ENCODE data around the gene PTGES2.
"Not testable (repeated sequence)": the region's sequence is repeated elsewhere in the genome, so short reads cannot be mapped to it uniquely, and the experiment has no call there.

The PTGES2 gene

DNA sequence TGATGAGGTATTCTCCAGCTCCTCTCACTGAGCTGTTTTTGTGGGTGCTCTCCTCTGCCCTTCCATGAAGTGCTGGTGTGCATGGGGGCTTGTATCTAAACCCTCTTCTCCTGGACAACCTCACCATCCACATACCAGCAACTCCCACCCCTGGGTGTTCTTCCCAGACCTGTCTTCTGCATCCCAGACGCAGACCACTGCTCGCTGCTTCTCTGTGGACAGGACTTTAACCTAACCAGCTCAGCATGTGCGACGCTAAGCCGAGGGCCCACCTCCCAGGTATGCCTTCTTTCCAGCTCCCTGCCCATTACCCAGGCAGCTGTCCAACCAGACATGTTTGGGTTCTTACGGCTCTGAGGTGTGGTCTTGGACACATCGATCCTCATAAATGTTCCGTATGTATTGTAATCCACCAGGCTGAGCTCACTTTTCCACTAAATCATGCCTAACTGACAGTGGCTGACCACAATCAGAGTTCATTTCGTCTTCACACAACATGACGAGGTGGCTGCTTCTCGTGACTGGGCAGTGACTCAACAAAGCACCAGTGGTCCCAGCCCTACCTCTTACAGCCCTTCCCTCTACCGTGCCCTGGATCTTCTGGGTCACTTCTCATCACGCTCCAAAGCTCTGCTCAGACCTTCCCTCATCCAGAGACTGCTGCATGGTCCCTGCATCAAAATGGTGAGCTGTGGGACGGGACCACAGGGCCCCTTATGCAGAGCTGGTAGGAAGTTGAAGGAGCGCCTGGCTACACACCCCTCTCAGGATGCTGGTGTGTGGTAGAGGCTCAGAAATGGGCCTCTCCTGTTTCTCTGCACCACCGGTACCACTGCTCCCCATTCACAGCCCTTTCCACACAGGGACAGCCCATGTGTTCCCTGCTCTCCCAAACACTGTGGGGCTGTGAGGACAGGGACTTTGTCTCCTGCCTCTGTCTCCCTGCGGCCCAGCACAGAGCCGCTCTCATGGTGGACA is 9.6 kb upstream of the PTGES2 start:
- DNase-seq = peak; percentile 66

DNA sequence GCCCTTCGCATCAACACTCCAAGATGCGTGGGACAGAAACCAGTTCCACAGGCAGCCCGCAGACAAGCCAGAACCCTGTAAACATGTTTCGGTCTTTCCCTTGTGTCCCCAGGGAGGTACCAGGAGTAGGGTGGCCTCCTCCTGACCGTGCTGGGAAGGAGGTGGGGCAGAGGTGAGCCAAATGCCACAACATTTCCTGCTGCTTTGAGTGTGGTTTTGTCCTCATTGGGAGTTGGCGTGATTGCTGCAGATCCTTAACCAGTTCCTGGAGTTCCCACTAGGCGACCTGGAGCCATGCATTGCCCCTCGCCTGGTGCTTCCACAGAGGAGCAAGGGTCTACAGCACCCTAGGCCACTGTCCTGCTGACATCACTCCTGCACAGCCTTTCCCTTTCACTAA is 8.0 kb upstream of the PTGES2 start:
- DNase-seq = not testable (repeated sequence)

DNA sequence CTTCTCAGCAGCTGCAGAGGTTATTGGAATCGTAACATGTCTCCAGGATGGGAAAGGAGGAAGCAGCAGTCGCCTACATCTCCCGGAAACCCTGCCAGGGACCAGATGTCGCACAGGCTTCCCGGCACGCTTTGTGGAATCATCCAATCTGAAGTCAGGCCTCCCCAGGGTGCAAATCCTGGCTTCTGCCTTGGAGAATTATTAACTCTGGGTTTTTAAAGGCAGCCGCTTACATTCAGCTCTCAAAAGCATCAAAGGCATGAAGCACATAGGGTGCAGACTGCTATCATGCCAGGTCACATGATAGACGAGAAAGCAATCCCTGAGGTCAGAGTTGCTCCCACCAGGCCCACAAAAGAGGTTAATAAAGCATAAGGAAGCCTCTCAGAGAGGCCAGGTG is 4.6 kb upstream of the PTGES2 start:
- not testable (repeated sequence) for DNase-seq

DNA sequence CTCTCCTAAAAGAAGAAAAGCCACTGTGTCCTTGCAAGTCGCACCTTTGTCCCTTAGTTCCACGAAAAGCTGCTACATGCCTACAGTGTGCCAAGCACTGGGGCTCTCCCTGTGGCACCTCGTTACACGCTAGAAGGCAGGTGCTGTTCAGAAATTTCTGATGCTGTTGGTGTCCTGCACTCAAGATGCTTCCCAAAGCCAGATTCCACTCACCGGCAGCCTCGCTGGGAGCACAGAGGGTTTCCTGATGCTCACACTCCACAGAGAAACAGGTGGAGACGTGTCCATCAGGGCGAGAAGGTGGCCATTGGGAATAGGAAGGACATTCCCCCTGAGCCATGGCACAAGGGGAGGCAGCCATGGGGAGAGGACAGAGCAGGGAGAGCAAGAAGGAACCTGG is 3.8 kb upstream of the PTGES2 start:
- not testable (repeated sequence) for DNase-seq

DNA sequence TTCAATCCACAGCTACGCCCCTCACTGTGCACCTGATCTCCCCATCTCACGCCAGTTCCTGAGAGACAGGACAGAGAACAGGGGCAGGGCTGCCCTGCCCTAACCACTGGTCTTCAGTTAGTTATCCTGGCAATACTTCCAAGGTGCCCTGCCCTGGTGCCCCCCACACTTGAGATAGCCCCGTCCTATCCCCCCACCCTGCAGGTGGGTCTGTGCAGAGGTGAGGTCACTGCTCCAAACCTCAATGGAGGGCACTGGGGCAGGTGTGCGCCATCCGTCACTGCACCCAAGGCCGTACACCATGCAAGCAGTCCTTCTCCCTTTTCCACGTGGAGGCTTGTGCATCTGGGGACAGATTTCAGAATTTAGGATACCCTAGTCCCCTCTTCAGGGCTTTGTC is 3.1 kb upstream of the PTGES2 start:
- not testable (repeated sequence) for DNase-seq

DNA sequence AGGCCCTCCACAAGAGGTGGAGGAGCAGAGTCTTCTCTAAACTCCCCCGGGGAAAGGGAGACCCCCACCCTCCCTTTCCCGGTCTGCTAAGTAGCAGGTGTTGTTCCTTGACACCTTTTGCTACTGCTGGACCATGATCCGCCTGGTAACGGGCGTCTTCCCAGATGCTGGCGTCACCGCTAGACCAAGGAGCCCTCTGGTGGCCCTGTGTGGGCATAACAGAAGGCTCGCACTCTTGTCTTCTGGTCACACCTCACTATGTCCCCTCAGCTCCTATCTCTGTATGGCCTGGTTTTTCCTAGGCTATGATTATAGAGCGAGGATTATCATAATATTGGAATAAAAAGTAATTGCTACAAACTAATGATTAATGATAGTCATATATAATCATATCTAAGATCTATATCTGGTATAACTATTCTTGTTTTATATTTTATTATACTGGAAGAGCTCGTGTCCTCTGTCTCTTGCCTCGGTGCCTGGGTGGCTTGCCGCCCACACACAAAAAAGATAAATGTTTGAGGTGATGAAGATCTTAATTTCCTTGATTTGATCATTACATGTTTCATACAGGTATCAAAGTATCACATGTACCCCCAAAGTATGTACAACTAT is 2.6 kb upstream of the PTGES2 start:
- not testable (repeated sequence) for DNase-seq

DNA sequence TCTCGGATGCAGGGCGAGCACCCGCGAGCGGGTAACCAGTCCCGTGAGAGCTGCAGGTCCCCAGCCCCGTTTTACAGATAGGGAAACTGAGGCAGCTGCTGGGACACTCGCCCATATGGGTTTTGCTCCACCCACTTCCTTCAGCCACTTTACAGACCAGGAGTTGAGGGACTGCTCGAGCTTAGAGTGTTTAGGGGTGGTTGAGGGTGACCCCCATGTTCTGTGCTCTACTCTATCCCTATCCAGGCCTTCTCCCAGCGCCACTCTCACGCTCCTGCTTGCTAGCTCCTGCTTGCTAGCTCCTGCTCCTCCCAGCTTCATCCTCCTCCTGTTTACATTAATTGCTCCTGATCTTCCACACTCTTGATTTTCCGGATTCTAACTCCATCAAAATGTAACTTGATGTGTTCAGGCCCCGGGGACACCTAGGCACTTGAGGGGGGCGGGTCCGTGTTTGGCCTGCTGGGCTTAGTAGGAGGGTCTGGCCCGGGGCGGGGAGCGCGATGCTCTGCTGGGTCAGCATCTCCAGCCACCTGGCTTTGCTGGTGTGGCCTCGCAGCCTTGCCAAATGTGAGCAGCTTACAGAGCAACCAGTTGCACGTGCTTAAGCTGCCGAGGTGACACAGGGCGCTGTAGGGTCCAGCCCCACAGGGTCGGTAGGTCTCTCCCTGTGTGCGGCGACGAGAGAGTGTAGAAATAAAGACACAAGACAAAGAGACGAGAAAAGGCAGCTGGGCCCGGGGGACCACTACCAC is 1.5 kb upstream of the PTGES2 start:
- no peak for DNase-seq

DNA sequence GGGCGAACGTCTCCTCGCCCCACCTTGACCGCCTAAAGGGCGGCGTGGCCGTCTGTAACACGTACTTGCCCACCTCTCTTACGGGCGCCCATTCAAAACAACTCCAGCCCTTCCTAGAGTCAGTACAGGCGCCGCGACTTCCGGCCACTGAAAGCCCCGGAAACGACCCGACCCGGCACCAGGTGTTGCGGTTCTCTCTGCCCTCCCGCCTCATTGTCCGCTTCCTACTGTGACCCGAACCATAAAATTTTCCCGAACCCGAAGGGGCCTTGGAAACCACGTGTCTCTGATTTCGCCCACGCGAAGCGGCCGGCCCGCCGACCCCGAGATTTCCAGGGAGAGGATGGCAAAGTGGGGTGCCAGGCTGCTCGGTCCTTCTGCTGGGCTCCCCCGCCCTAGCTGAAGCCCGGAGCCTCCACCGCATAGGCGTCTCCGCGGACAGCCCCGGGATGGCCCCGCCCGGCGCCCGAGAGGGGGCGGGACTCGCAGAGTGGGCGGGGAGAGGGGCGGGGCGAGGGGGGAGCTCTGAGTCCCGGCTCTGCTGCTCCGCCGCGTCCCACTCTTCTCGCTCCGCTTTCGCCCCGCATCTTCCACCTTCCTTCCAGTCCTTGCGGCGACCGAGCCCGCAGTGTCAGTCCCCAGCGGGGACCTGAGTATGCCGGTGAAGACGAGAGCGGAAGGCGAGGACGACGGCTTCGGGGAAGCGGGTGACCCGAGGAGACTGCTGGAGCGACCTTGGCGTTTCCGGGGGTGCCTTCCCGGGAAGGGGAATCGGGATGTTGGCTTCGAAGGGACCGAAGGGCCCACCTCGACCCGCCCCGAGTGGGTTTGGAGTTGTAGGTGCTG is 684 bp upstream of the PTGES2 start:
- peak; percentile 92 for DNase-seq

DNA sequence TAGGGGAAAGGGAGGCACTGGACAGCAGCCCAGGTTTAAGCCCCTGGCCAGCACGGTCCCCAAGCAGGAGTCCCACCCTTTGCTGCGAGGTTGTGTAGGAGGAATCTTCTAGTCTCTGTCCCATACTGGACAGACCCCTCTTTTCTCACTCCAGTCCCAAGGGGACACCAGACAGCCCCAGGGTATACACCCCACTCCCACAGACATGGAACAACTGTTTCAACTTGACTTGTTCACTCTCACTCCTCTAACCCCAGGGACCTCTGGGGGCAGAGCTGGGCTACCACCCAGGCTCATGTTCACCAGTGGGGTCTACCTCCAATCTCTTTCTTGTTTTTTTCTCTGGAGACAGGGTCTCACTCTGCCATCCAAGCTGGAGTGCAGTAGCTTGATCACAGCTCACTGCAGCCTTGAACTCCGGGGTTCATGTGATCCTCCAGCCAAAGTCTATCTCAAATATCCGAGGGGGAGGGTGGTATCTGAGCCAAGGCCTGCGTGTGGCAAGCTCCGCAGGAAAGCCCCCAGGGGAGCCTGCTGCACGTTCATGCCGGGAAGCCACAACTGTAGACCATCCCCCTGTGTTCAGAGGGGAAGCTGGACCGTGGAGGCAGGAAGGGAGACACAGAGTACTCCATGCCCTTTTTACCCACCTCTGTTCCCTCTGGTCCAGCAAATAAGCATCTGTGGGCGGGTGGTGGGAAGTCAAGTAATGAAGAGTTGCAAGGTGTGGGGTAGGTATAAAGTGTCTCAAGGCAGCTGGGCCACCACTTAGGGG is 1.8 kb downstream of the PTGES2 start:
- peak; percentile 26 for DNase-seq

DNA sequence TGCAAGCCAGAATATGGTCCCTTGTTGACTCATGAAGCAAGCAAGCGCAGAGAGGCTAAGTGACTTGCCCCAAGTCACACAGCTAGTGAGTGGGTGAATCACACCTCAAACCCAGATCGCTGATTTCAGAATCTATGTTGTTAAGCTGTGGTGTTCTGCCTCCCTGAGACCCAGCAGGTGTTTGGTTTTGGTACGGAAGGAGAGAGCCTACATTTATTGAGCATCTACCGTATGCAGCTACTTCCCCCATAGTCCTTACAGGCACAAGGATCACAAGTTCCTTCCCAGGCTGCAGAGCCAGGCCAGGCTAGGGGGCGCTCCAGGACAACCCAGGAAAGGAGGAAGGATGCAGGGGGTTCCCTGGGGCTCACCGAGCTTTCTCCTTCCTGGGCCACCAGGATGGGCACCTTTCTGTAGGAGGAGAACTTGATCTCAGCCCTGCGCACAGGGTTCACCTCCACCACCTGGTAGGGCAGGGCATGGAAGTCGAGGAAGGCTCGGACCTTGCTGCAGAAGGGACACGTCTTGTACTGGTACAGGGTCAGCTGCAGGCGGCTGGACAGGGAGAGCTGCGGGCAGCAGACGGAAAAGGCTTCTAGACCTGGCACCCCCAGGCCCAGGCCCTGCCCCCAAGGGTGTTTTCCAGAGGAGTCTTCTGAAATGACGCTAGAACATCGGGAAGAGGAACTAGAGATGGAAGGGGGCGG is 2.5 kb downstream of the PTGES2 start:
- peak; percentile 53 for DNase-seq

DNA sequence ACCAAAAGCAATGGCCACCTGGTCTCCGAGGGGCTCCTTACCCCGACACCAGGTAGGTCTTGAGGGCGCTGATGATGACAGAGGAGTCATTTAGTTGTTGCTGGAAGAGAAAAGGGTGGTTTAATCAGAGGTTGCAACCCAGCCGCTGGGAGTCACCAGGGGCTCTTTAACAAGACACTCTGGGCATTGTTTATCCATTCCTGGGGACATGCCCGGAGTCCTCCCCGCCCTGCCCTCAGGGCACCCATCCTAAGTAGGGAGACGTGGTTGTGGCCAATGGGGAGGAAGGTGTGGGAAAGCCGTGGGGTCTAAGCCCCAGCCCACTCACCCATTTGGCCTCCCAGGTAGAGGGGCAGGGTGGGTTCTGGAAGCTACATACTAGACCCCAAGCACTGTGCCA is 3.1 kb downstream of the PTGES2 start:
- no peak for DNase-seq

DNA sequence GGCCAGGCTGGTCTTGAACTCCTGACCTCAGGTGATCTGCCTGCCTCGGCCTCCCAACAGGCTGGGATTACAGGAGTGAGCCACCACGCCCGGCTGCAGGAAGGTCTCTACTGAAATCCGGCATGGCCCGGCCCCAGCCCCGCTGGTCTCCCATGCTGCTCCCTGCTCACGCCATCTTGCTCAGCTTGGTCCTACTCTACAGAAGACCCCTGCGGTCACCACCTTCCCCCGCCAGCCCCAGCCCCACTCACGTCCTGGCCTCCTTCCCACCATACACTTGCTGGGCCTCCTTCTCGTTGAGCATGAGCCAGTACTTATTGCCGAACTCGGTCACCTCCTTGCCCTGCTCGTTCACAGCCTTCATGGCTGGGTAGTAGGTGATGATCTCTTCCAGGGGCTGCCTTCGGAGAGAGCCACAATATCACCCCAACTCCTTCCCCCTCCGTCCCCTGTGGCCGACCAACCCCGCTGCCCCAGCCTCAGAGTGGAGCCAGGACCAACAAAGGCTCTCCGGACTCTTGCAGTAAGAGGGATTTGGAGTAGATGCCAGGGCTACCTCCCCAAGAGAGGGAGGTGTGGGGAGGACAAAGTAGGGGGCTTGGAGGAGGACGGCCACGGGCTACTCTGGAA is 4.0 kb downstream of the PTGES2 start:
- DNase-seq = no peak

DNA sequence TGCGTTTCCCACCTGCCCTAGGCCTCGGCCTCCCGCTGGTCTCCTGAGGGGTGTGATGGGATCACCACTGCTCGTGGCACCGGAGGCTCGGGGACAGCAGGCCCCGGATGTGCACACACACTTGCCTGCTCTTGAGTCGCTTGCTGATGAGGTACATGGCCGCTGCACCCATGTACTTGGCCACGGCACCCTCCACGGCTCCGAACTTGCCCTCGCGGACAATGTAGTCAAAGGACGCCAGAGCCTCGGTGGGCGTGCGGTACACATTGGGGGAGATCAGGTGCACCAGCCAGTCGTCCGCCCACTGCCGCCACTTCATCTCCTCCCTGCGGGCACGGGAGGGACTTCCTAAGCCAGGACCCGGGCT is 4.7 kb downstream of the PTGES2 start:
- no peak for DNase-seq

DNA sequence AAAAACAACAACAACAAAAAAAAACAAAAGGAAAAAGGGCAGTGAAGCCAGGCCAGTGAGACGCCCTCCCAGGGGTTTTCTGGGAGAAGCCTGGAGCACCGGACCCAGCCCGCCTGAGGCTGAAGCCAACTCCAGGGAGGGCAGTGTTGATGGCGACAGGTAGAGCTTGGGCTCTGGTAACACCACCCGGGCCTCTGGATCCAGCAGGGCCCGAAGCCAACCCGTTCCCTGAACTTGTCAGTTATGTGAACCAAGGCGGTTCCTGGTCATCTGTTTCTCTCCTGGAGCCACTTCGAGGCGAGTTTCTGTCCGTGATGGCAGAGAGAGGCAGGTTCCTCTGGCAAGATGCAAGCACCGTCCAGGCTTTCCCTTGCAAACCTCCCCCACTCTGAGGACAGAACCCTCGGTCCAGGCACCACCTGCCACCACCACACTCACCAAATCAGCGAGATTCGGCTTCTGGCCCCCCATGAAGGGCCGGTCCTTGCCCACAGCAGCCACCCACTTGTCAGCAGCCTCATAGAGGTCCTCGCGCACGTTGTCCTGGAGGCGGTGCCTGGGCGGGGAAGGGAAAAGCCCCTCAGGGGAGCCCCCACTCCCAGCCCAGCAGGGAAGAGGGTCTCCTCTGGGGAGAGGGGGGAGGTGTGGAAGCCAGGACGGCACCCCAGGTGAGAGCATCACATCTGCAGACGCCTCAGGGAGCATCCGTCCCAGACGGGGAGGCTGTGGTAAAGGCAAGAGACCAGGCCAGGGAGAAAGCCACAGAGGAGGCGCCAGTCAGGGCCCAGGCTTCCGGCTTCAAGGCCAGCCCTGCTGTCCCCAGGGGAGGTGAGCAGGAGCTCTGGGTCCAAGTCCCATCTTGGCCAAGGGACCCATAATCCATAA is 5.4 kb downstream of the PTGES2 start:
- no peak for DNase-seq

DNA sequence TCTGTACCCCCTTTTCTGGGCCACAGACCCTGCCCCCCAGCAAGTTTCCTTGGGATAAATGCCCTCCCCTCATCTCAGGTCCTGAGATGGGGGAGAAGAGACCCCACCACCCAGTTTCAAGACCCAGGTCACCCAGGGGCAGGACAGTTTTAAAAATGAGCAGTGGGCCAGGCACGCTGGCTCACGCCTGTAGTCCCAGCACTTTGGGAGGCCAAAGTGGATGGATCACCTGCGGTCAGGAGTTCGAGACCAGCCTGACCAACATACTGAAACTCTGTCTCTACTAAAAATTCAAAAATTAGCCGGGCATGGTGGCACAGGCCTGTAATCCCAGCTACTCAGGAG is 6.1 kb downstream of the PTGES2 start:
- DNase-seq = no peak

DNA sequence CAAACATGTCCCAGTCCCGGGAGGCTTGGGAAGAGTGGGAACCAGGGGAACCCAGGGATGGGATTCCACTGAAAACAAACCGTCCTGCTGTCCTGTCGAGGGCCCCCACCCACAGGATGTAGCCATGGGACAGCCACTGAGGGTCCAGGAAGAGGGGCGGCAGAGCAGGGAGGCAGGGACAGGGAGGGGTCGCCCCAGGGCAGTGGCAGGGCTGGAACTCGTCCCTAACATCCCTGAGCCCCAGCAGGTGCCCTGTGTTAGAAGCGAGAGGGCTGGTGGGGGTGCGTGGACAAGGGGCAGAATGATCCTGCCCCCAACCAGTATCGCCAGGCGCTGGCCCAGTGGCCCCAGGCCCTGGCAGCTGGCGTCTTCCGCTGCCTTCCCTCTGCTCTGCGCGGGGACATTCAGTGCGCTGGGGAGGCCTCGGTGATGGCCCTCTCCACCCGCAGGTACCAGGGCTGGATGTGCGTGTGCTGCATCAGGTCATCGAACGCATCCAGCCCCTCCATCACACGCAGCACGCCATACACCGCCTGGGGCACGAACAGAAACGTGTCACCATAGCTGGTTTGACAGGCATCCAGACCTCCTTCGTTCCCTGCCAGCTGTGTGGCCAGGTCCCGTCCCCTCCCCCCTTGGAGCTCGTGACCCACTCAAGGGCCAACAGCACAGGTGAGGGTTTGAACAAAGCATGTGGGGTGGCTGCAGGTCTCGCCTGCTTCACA is 6.6 kb downstream of the PTGES2 start:
- no peak for DNase-seq

DNA sequence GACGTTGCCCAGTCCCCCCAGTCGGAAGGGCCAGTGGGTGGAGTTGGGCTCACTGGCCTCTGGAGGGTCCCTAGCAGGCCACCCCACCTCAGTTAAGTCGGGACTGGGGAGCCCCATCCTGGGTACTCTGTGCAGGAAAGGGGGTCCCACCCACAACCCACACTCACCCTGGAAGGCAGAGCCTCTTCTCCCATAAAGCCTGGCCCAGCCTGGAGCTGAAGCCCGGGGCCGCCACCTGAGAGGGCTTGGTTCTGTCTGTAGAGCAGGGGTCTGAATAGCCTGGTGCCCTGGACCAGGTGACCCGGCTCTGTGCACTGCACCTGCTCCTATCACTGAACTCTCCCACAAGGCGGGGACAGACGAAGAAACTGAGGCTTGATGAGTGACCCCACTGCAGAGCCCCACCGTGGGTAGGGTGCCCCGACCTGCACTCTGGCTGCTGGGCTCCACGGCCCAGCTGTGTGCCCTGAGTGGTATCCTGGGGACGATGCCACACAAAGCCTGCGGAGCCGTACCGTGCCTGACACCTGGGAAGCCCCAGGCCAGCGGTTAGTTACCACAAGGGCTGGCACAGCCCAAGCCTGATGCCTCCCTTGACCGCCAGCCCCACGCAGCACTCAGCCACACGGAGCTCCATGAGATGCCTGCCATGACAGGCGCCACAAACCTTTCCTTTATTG is 7.3 kb downstream of the PTGES2 start:
- no peak for DNase-seq
